Body of pancreas (tissue), 4 donors: Measurements from ENCODE around the gene TSHZ2.

Experiments used
- POLR2A ChIP-seq, 3 donors: fragments of 450-650 bp; IDR thresholded peaks; one replicate each; pipeline ENCODE4 v1.6.1; 2016; ENCODE audit warnings: antibody characterized with exemption in 3 of 3, mild to moderate bottlenecking in 2 of 3
- TF ChIP-seq, protein P1 (sequence below), 7 experiments: fragments of 450-650 bp in 4 of 7; fragments of 200-600 bp in 3 of 7; sonication (generic) in 3 of 7; IDR thresholded peaks; one replicate each; pipeline ENCODE4 v1.5.1; 2016 to 2019; ENCODE audit warnings: antibody characterized with exemption in 7 of 7

DNA sequence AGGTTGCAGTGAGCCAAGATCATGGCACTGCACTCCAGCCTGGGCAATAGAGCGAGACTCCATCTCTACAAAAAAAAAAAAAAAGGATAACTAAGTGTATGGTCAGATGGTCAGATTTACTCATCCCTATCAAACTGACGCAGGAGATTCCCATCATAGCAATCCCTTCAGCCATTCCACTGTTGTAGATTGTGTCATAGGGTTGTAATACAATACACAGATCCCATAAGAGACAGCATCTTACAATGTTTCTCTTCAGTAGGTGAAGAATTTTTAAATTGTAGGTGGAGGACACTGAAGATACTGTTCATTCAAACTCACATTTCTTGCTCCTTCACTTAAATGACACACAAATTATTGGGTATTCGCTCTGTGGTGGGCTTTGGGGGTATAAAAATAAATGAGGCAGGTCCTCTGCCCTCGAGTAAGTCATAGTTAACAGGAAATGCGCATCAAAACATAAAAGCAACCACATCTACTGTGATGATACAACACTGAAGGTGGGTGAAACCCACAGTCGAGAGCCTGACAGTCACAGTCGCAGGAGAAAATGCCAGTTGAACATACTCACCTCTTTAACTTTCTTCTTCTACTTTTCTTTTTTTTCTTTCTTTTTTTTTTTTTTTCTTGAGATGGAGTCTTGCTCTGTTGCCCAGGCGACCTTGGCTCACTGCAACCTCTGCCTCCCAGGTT, 416.0 kb downstream of the TSHZ2 start:
- no peak for TF ChIP-seq POLR2A (IDR thresholded peaks at IDR 0.05)
- TF ChIP-seq, protein P1, sequence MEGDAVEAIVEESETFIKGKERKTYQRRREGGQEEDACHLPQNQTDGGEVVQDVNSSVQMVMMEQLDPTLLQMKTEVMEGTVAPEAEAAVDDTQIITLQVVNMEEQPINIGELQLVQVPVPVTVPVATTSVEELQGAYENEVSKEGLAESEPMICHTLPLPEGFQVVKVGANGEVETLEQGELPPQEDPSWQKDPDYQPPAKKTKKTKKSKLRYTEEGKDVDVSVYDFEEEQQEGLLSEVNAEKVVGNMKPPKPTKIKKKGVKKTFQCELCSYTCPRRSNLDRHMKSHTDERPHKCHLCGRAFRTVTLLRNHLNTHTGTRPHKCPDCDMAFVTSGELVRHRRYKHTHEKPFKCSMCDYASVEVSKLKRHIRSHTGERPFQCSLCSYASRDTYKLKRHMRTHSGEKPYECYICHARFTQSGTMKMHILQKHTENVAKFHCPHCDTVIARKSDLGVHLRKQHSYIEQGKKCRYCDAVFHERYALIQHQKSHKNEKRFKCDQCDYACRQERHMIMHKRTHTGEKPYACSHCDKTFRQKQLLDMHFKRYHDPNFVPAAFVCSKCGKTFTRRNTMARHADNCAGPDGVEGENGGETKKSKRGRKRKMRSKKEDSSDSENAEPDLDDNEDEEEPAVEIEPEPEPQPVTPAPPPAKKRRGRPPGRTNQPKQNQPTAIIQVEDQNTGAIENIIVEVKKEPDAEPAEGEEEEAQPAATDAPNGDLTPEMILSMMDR (IDR thresholded peaks at IDR 0.05) = no peak
